HG02798 (cell line): Measurements from ENCODE around the gene CR1.
"Not testable (repeated sequence)": the region's sequence is repeated elsewhere in the genome, so short reads cannot be mapped to it uniquely, and the experiment has no call there.

Experiments
- ATAC-seq: cut with Tn5 transposase; IDR thresholded peaks from one replicate; pipeline ENCODE4 v1.9.1; 2021; ENCODE audit warnings: mild to moderate bottlenecking; ENCODE audit not compliant: unreplicated experiment, poor library complexity

CR1 gene

DNA sequence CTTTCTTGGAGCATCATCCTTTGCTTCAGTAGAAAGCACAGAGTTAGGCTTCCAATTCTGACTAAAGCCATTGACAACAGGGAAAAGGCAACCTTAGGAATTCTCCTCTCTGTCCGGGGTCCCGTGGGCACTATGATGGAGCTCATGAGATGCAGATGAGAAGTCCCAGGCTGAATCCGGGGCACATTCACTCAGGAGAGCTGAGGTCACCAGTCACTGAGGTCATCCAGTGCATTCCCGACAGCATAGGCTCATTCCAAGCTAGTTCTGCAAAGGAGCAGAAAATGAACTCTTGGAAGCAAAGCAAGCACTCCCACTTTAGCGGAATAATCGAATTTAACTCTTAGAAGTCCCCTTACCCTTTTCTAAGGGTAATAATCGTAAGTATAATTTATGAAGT, 6.8 kb downstream of the CR1 start:
- ATAC-seq: no peak

DNA sequence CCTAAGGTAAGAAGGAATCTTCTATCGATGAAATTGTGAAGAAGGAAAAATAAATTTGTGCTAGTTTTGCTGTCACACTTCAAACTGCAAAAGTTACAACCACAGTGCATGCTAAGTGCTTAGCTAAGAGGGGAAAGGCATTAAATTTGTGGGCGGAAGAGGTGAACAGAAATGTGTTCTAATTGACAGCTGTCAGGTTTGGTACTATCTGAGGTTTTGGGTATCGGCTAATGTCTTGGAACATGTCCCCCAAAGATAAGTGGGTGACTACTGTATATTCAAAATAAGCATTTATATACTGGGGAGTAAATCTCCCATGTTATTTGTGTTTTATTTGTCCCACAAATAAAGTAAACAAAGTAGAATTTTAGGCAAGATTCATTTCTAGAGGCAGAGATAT, 8.0 kb downstream of the CR1 start:
- no peak for ATAC-seq

DNA sequence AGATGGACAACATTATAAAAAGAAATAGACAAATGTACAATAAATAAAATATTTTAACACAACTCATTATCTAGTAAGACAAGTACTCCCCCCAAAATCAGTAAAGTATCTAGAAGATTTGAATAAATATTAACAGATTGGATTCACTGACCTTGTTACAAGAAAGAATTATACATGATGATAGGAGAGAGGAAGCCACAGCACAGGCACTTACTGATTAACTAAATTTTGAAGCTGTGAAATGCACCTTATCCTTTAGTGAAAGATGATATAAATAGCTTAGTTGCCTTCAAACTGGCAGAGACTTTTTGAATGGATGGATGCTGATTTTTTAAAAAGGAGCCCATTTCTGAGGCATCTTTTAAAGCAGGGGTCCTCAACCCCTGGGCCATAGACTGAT, 8.5 kb downstream of the CR1 start:
- no peak for ATAC-seq

DNA sequence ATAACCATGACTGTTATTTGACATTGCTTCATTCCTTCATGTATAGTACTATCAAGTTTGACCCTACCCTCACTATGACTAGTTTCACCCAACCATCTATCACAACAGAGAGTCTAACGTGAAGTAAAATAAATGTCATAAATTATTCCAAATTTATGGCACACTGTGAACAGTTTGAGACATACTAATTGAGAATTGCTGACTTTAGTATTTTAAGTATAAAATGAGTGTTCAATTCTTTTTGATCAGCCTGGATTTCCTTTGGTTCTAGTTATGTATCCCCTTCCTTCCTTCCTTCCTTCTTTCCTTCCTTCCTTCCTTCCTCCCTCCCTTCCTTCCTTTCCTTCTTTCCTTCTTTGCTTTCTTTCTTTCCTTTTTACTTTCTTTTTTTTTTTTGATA, 14.5 kb downstream of the CR1 start:
- no peak for ATAC-seq

DNA sequence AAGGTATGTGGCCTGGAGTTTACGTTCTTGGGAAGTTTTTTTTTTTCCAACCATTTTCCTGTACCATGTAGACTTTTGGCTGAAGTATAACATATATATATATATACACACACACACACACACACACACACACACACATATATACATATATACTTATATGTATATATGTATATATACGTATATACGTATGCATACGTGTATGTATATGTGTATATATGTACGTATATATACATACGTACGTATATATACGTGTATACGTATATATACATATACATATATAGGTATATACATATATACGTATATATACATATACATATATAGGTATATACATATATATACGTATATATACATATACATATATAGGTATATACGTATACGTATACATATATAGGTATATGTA, 18.9 kb downstream of the CR1 start:
- ATAC-seq: no peak

DNA sequence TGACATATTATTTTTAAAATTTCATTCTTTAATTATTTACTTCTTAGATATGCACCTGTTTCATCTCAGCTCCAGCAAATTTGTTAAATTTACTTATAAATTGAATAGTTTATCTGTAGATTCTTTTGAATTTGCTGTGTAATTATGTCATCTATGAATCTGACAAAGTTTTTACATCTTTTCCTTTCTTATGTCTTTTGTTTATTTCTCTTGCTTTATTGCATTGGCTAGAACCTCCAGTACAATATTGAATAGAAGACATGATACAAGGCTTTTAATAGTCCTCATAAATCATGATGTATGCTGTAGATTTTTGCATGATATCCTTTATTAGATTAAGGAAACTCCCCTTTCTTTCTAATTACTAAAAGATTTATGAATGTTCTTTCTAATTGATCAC, 20.8 kb downstream of the CR1 start:
- no peak for ATAC-seq

DNA sequence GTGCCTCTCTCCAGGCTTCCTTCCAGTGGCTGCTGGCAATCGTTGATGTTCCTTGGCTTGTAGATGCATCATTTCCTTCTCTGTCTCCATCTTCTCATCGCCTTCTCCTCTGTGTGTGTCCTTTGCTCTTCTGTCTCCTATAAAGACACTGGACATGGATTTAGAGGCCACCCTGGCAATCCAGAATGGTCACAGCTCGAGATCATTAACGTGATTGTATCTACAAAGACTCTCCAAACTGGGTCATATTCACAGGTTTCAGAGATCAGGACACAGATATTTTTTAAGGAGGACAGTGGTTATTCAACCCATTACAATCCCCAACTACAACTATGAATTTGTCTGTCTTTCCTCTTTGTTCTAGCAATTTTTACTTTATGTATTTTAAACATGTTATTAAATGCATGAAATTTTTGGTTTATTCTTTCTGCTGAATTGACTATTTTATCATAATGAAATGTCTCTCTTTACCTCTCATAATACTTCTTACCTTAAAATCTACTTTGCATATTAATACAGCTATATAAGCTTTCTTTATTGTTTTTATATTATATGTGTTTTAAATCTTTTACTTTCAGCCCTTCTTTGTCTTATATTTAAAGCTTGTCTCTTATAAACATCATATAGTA, 22.8 kb downstream of the CR1 start:
- no peak for ATAC-seq

DNA sequence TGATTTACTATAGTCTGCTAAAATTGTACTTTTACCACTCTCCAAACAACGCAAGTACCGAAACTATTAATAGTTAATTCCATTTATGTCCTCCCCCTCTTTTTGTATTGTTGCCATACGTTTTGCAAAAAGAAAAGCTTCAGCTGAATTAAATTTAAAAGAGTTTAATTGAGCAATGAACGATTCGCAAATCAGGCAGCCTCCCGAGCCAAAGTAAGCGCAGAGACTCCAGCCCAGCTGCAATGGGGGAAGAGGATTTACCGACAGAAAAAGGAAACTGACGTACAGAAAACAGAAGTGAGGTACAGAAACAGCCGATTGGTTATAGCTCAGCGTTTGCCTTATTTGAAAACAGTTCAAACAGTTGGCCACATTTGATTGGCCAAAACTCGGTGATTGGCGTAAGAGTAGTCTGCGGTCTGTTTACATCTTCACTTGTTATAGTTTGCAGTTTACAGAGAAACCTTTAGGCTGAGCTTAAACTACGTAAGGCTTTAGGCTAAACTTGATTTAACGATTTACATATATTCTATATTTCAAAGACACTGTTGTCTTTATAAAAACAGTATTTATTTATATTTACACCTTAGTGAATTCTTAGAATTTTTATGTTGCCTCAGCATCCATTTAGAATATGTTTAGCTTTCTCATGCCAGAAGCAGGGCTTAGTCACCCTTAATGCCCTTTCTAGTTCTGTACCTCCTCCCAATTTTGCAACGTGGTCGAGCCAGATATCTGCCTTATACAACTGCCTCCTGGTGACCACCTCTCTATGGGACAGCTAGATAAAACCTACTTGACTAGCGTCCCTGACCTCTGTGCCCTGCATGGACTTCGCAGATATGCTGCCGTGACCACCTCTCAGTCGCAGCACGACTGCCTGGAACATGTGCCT, 23.8 kb downstream of the CR1 start:
- ATAC-seq: no peak

DNA sequence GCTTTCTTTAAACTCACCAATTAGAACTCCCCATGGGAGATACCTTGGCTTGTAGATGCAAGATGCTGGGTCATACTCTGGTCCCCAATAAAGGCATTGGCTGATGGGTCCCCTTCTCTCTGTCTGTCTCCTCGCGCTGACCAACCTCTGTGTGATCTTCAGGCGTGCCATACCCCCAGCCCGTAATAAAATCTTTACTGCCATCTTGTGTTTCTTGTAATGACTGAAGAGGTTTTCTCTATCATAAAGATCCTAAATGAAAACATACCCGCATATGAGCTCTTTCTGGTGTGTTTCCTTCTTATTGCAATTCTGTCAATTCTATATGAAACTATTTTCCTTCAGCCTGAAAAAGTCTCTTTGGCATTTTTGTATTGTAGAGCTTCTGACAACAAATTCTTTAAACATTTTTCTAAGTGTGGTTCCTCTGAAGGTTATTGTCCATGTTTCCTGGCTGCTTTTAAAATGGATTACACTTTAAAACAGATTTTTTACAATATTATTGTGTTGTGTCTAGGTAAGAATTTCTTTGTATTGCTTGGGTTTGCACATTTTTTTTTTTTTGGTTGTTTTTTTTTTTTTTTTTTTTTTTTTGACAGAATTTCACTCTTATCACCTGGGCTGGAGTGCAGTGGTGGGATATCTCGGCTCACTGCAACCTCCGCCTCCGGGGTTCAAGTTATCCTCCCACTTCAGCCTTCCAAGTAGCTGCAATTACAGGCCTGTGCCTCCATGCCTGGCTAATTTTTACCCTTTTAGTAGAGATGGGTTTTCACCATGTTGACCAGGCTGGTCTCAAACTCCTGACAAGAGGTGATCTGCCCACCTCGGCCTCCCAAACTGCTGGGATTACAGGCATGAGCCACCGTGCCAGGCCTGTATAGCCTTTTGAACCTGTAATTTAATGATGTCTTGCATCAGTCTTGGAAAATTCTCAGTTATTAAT, 24.7 kb downstream of the CR1 start:
- ATAC-seq: not testable (repeated sequence)

DNA sequence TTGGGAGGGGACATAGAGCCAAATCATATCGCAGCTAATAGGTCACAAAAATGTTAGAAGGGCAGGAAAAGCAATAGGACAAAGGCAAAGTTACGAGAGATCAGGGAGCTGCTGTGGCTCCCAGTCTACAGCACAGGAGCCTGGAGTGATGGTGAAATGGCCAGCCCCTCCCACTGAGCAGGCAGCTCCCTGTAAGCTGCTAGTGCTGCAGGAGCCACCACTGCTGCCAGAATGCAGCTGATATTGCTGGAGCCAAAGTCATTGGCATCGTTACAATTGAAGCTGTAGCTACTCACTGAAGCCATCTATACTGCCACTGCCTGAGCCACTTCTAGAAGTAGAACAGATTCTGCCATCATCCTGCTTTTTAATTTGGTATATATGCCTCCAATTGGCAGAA, 29.3 kb downstream of the CR1 start:
- not testable (repeated sequence) for ATAC-seq

DNA sequence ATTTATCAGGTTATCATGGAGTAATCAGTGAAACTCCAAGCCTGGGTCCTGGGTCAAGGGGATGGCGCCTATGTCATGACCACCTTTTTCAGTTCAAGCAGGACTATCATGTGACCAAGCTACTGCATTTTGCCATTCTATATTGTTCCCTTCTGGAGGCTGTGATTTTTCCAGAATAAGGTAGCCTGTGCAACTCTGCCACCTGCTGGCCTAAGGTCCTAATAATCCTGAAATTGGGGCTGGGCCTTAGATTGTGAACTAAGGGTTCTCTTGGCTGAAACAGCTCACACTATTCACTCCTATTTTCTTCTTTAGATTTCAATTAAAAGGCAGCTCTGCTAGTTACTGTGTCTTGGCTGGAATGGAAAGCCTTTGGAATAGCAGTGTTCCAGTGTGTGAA, 32.4 kb downstream of the CR1 start:
- peak; percentile 57 for ATAC-seq

DNA sequence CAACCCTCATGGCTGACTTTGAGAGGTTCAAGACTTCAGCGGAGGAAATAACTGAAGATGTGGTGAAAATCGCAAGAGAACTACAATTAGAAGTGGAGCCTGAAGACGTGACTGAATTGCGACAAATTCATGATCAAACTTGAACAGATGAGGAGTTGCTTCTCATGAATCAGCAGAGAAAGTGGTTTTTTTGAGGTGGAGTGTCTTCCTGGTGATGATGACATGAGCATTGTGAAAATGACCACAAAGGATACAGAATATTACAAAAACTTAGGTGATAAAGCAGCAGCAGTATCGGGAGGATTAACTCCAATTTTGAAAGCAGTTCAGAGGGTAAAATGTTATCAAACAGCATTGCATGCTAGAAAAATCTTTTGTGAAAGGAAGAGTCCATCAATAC, 40.3 kb downstream of the CR1 start:
- ATAC-seq: not testable (repeated sequence)

DNA sequence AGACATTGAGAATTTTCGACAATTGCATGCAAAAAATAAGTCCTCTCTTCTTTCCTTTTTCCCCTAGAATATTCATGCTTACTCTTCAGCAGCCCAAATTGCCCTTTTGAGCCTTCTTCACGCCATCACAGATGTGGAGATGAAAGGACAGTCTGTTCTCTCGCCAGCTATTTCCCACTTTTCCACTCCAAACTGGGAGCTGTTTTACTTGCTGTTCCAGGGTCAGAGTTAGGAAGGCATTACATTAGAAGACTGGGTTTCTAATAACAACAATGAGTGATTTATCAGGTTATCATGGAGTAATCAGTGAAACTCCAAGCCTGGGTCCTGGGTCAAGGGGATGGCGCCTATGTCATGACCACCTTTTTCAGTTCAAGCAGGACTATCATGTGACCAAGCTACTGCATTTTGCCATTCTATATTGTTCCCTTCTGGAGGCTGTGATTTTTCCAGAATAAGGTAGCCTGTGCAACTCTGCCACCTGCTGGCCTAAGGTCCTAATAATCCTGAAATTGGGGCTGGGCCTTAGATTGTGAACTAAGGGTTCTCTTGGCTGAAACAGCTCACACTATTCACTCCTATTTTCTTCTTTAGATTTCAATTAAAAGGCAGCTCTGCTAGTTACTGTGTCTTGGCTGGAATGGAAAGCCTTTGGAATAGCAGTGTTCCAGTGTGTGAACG, 50.9 kb downstream of the CR1 start:
- ATAC-seq: peak; percentile 53

DNA sequence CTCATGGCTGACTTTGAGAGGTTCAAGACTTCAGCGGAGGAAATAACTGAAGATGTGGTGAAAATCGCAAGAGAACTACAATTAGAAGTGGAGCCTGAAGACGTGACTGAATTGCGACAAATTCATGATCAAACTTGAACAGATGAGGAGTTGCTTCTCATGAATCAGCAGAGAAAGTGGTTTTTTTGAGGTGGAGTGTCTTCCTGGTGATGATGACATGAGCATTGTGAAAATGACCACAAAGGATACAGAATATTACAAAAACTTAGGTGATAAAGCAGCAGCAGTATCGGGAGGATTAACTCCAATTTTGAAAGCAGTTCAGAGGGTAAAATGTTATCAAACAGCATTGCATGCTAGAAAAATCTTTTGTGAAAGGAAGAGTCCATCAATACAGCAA, 58.9 kb downstream of the CR1 start:
- ATAC-seq: not testable (repeated sequence)

DNA sequence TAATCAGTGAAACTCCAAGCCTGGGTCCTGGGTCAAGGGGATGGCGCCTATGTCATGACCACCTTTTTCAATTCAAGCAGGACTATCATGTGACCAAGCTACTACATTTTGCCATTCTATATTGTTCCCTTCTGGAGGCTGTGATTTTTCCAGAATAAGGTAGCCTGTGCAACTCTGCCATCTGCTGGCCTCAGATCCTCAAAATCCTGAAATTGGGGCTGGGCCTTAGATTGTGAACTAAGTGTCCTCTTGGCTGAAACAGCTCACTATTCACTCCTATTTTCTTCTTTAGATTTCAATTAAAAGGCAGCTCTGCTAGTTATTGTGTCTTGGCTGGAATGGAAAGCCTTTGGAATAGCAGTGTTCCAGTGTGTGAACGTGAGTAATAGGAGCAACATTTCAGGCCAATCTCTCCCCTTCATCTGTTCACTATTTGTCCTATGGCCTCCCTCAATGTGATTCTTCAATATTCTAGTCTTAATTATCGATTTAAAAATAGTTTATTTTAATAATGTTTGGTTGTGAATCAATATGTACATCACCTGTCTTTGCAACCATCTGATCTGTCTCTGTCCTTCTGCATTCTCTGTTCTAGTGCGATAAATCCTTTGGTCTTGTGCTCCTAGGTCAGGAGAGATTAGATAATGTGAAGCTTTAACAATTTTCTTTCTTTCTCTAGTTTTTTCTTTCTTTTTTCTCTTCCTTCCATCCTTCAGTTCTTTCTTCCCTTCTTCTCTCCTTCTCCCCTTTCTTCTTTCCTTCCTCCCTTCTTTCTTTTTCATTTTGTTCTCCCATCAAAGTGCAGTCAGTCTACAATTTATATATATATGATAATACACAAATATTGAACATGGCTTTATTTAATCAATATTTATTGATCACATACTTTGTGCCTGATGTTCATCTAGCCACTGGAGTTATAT, 69.8 kb downstream of the CR1 start:
- ATAC-seq: no peak

DNA sequence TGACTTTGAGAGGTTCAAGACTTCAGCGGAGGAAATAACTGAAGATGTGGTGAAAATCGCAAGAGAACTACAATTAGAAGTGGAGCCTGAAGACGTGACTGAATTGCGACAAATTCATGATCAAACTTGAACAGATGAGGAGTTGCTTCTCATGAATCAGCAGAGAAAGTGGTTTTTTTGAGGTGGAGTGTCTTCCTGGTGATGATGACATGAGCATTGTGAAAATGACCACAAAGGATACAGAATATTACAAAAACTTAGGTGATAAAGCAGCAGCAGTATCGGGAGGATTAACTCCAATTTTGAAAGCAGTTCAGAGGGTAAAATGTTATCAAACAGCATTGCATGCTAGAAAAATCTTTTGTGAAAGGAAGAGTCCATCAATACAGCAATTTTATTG, 76.0 kb downstream of the CR1 start:
- ATAC-seq: not testable (repeated sequence)

DNA sequence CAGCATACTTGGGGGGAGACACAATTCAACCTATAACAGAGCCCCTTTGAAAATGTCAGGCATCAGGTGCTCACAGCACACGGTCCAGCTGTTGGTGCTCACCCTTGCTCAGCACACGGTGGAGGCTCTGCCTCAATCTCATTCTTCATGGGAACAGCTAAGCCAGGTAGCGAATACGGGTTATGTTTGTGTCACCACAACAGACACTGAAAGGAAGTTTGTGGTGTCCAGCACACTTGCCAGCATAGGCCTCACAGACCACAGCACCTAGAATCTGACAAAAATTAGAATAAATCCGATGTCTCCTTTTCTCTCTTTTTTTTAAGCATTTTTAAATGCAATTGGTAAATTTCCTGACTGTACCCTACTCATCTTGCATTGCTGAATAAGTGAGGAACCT, 77.1 kb downstream of the CR1 start:
- not testable (repeated sequence) for ATAC-seq

DNA sequence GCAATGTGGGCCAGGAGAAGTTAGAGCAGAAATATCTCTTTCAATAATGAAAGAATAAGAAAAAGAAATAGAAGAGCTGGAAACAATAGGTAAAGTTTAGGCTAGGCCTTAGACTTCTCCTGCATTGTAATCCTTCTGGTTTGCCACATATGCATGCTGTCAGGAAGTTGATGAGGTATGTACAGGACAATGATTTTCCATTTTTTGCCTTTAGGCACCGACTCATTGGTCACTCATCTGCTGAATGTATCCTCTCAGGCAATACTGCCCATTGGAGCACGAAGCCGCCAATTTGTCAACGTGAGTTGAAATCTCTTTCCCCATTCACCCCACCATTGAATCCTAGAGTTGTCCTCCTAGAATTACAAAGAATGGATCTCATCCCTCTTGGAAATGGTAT, 79.4 kb downstream of the CR1 start:
- ATAC-seq: not testable (repeated sequence)

DNA sequence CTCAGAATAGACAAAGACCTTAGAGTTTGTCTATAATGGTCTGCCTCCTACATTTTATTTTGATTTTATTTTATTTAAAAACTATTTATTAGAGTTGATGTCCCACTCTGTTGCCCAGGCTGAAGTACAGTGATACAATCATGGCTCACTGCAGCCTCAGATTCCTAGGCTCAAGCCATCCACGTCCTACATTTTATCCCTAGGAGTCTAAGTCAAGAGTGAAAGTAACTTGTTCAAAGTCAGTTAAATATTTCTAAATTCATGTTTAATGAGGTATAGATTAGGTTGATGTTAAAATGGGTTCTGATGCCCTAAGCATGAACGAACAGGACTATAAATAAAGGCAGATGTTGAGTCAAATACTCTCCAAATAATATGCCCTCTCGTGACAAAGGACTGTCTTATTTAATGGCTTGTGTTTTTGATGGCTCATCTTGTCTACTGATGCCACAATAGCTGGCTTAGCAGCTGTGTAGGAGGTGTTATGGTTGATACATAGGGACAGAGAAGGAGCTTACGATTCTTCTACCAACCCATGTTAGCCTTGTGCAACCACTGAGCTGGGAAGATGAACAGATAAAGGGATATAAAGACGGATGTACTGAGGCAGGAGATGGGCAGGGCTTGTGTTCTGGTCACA, 83.0 kb downstream of the CR1 start:
- ATAC-seq: no peak
